Measurements from ENCODE around the gene RLBP1. TPM values are rescaled to one million over a fixed set of nuclear protein-coding genes. Genes with fewer than 3 reads are reported as not detected.

The RLBP1 gene
- total RNA-seq, 2 experiments from 2014 or later: not detected

GRCh38 chr15:89165677-89166076, 55.7 kb downstream of the RLBP1 start:
- ChIA-PET CTCF (interaction anchor here (1.5 kb wide), 1 partner anchor 108 kb away, joined by 6 read pairs; no protein-coding TSS in a partner anchor), POLR2A (no interaction called here)

- CTCF ChIA-PET: interaction anchor here (0.6 to 1.5 kb wide), 2 partner anchors 45 to 107 kb away, joined by 3 to 6 read pairs; no protein-coding TSS in a partner anchor
- POLR2A ChIA-PET: interaction anchor here (0.8 kb wide), 1 partner anchor 13 kb away, joined by 4 read pairs; no protein-coding TSS in a partner anchor
Measured at GRCh38 chr15:89164712-89165211, 56.6 kb downstream of the RLBP1 start.

- POLR2A ChIA-PET: no interaction called here
- CTCF ChIA-PET: no interaction called here
Measured at GRCh38 chr15:89163271-89164055, 57.9 kb downstream of the RLBP1 start.

- POLR2A ChIA-PET: no interaction called here
- CTCF ChIA-PET: no interaction called here
Measured at GRCh38 chr15:89161666-89162065, 59.7 kb downstream of the RLBP1 start.

Other genes starting within 250 kb of the RLBP1 start
- 10 to 100 TPM; 59.2 to 59.5 TPM for gene ABHD2, start 133.1 kb downstream of the RLBP1 start, total RNA-seq
- 100 to 1,000 TPM; 148 to 159 TPM for gene FANCI, start 22.4 kb upstream of the RLBP1 start, total RNA-seq
- 100 to 1,000 TPM in 1 of 2 experiments, 10 to 100 TPM in 1; 98.1 to 103 TPM for gene POLG, start 113.2 kb upstream of the RLBP1 start, total RNA-seq

Data from activated CD8-positive, alpha-beta memory T cell treated with anti-CD3 and anti-CD28 coated beads for 36 hours (primary cell).